H7 (cell line): ENCODE measurements around the gene TSPAN13. TPM values are rescaled to one million over a fixed set of nuclear protein-coding genes. Genes with fewer than 3 reads are reported as not detected.

Experiments used
- DNase-seq: peaks from one replicate; pipeline ENCODE4 v3.0.0; 2012
- H3K27me3 ChIP-seq: 2 replicates; pipeline ENCODE4 v1.6.0; 2011; ENCODE audit warnings: mild to moderate bottlenecking, low read length; ENCODE audit not compliant: control insufficient read depth, insufficient read depth
- H3K36me3 ChIP-seq: replicated peaks from 2 replicates; pipeline ENCODE4 v1.5.1; 2011; ENCODE audit warnings: low read length; ENCODE audit not compliant: control insufficient read depth, insufficient read depth
- H3K4me3 ChIP-seq: 2 replicates; pipeline ENCODE4 v1.5.1; 2011; ENCODE audit warnings: low read depth, mild to moderate bottlenecking, control low read depth, low read length, moderate library complexity; ENCODE audit not compliant: insufficient read depth
- total RNA-seq: library from RNA; depleted of rRNA; stranded (reverse); fragments of >200 nt; shearing (Covaris generic); gene quantifications from 2 replicates; pipeline ENCODE4 v1.2.3, GENCODE V29; 2014

Gene TSPAN13
- total RNA-seq, 1 experiment from 2014 or later = 17.7 TPM

GRCh38 chr7:16730937-16731336, 22.6 kb upstream of the TSPAN13 start:
- H3K27me3 ChIP-seq = no peaks in the 10 kb centered on the region
- DNase-seq = no peak
- H3K4me3 ChIP-seq = no peak overlapping the region
- H3K36me3 ChIP-seq = no peaks in the 10 kb centered on the region

- no peak overlapping the region for H3K4me3 ChIP-seq
- DNase-seq = no peak
- no peaks in the 10 kb centered on the region for H3K27me3 ChIP-seq
- H3K36me3 ChIP-seq = no peaks in the 10 kb centered on the region
Measured at GRCh38 chr7:16732828-16733227, 20.7 kb upstream of the TSPAN13 start.

- DNase-seq = no peak
- Histone ChIP-seq H3K36me3 (no peaks in the 10 kb centered on the region), H3K4me3 (no peak overlapping the region), H3K27me3 (no peaks in the 10 kb centered on the region)
Measured at GRCh38 chr7:16734148-16734726, 19.3 kb upstream of the TSPAN13 start.

GRCh38 chr7:16735020-16735419, 18.5 kb upstream of the TSPAN13 start:
- no peaks in the 10 kb centered on the region for H3K36me3 ChIP-seq

GRCh38 chr7:16738011-16738688, 15.4 kb upstream of the TSPAN13 start:
- Histone ChIP-seq H3K27me3 (no peaks in the 10 kb centered on the region), H3K36me3 (no peaks in the 10 kb centered on the region), H3K4me3 (no peak overlapping the region)
- no peak for DNase-seq

More at GRCh38 chr7:16735020-16735419, 18.5 kb upstream of the TSPAN13 start:
- no peak overlapping the region for H3K4me3 ChIP-seq
- no peak for DNase-seq
- no peaks in the 10 kb centered on the region for H3K27me3 ChIP-seq

- Histone ChIP-seq H3K4me3 (no peak overlapping the region), H3K36me3 (no peaks in the 10 kb centered on the region), H3K27me3 (no peaks in the 10 kb centered on the region)
- no peak for DNase-seq
Measured at GRCh38 chr7:16739863-16740622, 13.5 kb upstream of the TSPAN13 start.

GRCh38 chr7:16740623-16740953, 13.0 kb upstream of the TSPAN13 start:
- H3K27me3 ChIP-seq = no peaks in the 10 kb centered on the region
- H3K36me3 ChIP-seq = no peaks in the 10 kb centered on the region
- no peak overlapping the region for H3K4me3 ChIP-seq
- DNase-seq = no peak

- DNase-seq = no peak
- Histone ChIP-seq H3K4me3 (no peak overlapping the region), H3K27me3 (no peaks in the 10 kb centered on the region), H3K36me3 (no peaks in the 10 kb centered on the region)
Measured at GRCh38 chr7:16740996-16741395, 12.6 kb upstream of the TSPAN13 start.

- no peak for DNase-seq
- Histone ChIP-seq H3K4me3 (no peak overlapping the region), H3K36me3 (no peaks in the 10 kb centered on the region)
Measured at GRCh38 chr7:16741676-16742075, 11.9 kb upstream of the TSPAN13 start.

GRCh38 chr7:16742547-16742946, 11.0 kb upstream of the TSPAN13 start:
- no peaks in the 10 kb centered on the region for H3K27me3 ChIP-seq
- no peaks in the 10 kb centered on the region for H3K36me3 ChIP-seq
- DNase-seq = no peak
- H3K4me3 ChIP-seq = no peak overlapping the region

More at GRCh38 chr7:16741676-16742075, 11.9 kb upstream of the TSPAN13 start:
- H3K27me3 ChIP-seq = no peaks in the 10 kb centered on the region

GRCh38 chr7:16743236-16743635, 10.3 kb upstream of the TSPAN13 start:
- Histone ChIP-seq H3K27me3 (no peaks in the 10 kb centered on the region), H3K4me3 (no peak overlapping the region), H3K36me3 (no peaks in the 10 kb centered on the region)
- DNase-seq = no peak

GRCh38 chr7:16744518-16745250, 8.9 kb upstream of the TSPAN13 start:
- Histone ChIP-seq H3K4me3 (no peak overlapping the region), H3K36me3 (no peaks in the 10 kb centered on the region), H3K27me3 (no peaks in the 10 kb centered on the region)
- no peak for DNase-seq

- no peak overlapping the region for H3K4me3 ChIP-seq
- DNase-seq = peak; percentile 14
Measured at GRCh38 chr7:16745645-16746044, 7.9 kb upstream of the TSPAN13 start.

GRCh38 chr7:16747102-16747501, 6.5 kb upstream of the TSPAN13 start:
- H3K36me3 ChIP-seq = no peaks in the 10 kb centered on the region
- no peaks in the 10 kb centered on the region for H3K27me3 ChIP-seq
- no peak overlapping the region for H3K4me3 ChIP-seq
- DNase-seq = no peak

More at GRCh38 chr7:16745645-16746044, 7.9 kb upstream of the TSPAN13 start:
- Histone ChIP-seq H3K36me3 (no peaks in the 10 kb centered on the region), H3K27me3 (no peaks in the 10 kb centered on the region)
